Dermis blood vessel endothelial cell (primary cell): ENCODE results near the gene ACTR8. TPM values are rescaled to one million over a fixed set of nuclear protein-coding genes. Genes with fewer than 3 reads are reported as not detected.
A peak's percentile ranks its signal among the peaks of the same experiment; 100 is the strongest.
"Not testable (repeated sequence)": the region's sequence is repeated elsewhere in the genome, so short reads cannot be mapped to it uniquely, and the experiment has no call there.

ENCODE experiments used
- DNase-seq: peaks from one replicate; pipeline ENCODE4 v3.0.0; 2010
- total RNA-seq: library from RNA; depleted of rRNA; stranded (reverse); fragments of >200 nt; gene quantifications from 2 replicates; pipeline ENCODE4 v1.2.3, GENCODE V29; 2014

ACTR8 gene, protein sequence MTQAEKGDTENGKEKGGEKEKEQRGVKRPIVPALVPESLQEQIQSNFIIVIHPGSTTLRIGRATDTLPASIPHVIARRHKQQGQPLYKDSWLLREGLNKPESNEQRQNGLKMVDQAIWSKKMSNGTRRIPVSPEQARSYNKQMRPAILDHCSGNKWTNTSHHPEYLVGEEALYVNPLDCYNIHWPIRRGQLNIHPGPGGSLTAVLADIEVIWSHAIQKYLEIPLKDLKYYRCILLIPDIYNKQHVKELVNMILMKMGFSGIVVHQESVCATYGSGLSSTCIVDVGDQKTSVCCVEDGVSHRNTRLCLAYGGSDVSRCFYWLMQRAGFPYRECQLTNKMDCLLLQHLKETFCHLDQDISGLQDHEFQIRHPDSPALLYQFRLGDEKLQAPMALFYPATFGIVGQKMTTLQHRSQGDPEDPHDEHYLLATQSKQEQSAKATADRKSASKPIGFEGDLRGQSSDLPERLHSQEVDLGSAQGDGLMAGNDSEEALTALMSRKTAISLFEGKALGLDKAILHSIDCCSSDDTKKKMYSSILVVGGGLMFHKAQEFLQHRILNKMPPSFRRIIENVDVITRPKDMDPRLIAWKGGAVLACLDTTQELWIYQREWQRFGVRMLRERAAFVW
- 38.9 and 47.1 TPM in 2 replicates for total RNA-seq

GRCh38 chr3:53881691-53882593 is at the start of gene ACTR8:
ACTR8 (minus strand) TSS chr3:53882152; CDS start chr3:53882101, 51 bp downstream.
- peak; percentile 92 for DNase-seq

- not testable (repeated sequence) for DNase-seq
Observed at GRCh38 chr3:53927208-53927872, 45.4 kb upstream of the ACTR8 start.

GRCh38 chr3:53921296-53921695 is 39.3 kb upstream of the ACTR8 start:
- DNase-seq: peak; percentile 6

DNA sequence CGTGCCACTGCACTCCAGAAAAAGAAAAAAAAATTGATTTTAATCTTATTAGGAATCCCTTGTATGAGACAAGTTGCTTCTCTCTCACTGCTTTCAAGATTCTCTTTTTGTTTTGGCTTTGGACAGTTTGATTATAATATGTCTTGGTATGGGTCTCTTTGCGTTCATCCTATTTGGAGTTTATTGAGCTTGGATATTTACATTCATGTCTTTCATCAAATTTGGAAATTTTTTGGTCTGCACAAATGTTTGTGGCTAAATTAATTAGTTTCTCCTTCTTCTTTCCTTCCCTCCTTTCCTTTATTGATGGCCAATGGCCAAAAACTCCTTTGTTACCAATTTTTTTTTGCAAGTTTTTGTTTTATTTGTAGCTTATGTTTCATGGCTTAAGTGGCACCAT is 37.8 kb upstream of the ACTR8 start:
- DNase-seq: no peak

DNA sequence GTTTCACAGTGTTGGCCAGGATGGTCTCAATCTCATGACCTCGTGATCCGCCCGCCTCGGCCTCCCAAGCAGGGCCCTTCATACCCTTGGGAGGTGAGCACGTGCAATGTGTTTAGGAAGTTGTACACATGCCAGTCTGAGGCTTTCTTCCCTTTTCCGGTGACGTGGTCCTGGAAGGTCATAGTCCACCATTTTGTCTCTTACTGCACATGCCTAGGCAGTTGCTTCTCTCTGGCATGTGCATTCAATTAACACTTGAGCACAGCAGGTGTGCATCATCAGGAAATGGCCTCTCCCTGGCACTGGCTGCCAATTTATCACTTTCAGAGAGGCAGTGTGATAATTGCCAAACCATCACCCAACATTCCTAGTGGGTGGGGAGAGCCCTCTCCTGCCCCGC is 31.4 kb upstream of the ACTR8 start:
- no peak for DNase-seq

- DNase-seq: no peak
Observed at GRCh38 chr3:53902711-53903110, 20.8 kb upstream of the ACTR8 start.

GRCh38 chr3:53902067-53902466 is 20.1 kb upstream of the ACTR8 start:
- no peak for DNase-seq

- no peak for DNase-seq
Observed at GRCh38 chr3:53900666-53901331, 18.8 kb upstream of the ACTR8 start.

- DNase-seq: no peak
Observed at GRCh38 chr3:53899750-53900149, 17.8 kb upstream of the ACTR8 start.

DNA sequence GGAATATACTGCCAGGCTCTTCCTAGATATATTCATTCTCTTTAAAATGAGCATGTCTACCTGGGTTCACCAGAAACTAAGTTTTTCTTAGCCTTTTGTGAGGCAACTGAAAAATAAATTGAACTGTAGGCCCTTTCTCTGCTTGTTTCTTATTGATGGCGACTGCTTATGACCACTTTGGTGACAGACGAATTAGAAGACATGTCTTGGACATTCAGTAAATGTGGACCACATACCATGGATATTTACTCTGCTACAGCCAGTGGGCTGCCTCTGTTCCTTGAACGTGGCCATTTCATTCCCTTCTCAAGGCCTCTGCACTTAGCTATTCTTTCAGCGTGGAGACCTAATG is 10.3 kb upstream of the ACTR8 start:
- DNase-seq: no peak

GRCh38 chr3:53891497-53892285 is 9.7 kb upstream of the ACTR8 start, which contains the start of gene SELENOK:
SELENOK (minus strand) TSS chr3:53891859.
- DNase-seq: peak; percentile 100

GRCh38 chr3:53890726-53891475 is 8.9 kb upstream of the ACTR8 start:
- peak; percentile 59 for DNase-seq

- DNase-seq: no peak
Observed at GRCh38 chr3:53888232-53888631, 6.3 kb upstream of the ACTR8 start.

DNA sequence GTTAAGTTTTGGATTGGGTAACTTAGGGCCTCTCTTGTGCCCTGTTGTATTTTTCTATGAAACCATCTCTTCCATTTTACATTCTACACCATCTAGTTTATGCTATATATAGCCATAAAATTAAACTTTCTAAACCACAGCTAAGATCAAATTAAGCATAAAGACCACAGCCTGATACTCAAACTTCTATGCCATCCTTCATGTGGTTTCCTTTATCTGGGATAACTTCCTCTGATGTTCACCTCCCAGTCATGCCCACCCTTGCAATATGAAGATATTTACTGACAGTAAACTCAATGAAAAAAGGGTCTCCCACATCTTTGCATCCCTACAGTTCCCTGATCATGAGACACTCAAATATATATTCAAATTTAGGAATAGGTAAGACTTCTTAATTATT is 5.5 kb upstream of the ACTR8 start:
- DNase-seq: no peak

- peak; percentile 8 for DNase-seq
Observed at GRCh38 chr3:53885239-53885638, 3.3 kb upstream of the ACTR8 start.

GRCh38 chr3:53884623-53885022 is 2.7 kb upstream of the ACTR8 start:
- no peak for DNase-seq

DNA sequence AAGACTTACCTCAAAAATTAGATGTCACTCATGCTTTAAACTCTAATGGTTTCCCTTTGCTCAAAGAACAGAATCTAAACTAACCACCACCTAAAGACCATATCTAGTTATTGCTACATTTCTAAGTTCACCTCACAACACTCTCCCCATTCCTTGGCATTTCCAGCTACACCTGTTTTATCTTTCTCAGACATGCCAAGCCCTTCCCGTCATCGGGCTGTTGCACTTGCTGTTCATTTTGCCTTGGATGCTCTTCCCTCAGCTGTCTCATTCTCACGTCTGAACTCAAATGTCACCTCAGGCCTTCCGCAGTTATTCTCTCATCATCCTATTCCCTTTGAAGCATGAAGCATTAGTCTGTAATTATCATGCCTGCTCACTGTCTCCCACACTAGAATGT is 1.1 kb upstream of the ACTR8 start:
- DNase-seq: no peak

GRCh38 chr3:53880396-53881345 is 1.3 kb downstream of the ACTR8 start:
- DNase-seq: peak; percentile 20
